Calu3 (cell line): ENCODE measurements around the gene SLCO4C1. TPM values are rescaled to one million over a fixed set of nuclear protein-coding genes. Genes with fewer than 3 reads are reported as not detected.

Experiments
- BruUV-seq: library from RNA; stranded (reverse); fragments of 400-500 nt; replicated peaks from 2 replicates; lab custom pipeline; 2021; lab: Mats Ljungman, UMichigan
- CTCF ChIA-PET: fragments of 300-600 bp; sonication (Branson Sonifier 250); formaldehyde crosslinking; loops from one replicate; lab custom pipeline; 2022; ENCODE audit warnings: antibody characterized with exemption; lab: Charles Lee
- DNase-seq: peaks from one replicate; pipeline ENCODE4 v3.0.0; 2022
- H3K27ac Mint-ChIP-seq: one replicate; pipeline ENCODE4 v1.8.0; 2022; ENCODE audit warnings: mixed read lengths; ENCODE audit not compliant: unreplicated experiment
- H3K27me3 Mint-ChIP-seq: one replicate; pipeline ENCODE4 v1.8.0; 2022; ENCODE audit warnings: mixed read lengths; ENCODE audit not compliant: unreplicated experiment
- H3K36me3 Mint-ChIP-seq: one replicate; pipeline ENCODE4 v1.8.0; 2022; ENCODE audit warnings: mild to moderate bottlenecking, moderate library complexity, mixed read lengths; ENCODE audit not compliant: insufficient read depth, unreplicated experiment
- H3K4me1 Mint-ChIP-seq: one replicate; pipeline ENCODE4 v1.8.0; 2022; ENCODE audit warnings: mild to moderate bottlenecking, low read depth, mixed read lengths; ENCODE audit not compliant: unreplicated experiment
- H3K4me3 Mint-ChIP-seq: one replicate; pipeline ENCODE4 v1.8.0; 2022; ENCODE audit warnings: mild to moderate bottlenecking, low read depth, moderate library complexity, mixed read lengths; ENCODE audit not compliant: unreplicated experiment
- H3K9me3 Mint-ChIP-seq: one replicate; pipeline ENCODE4 v1.8.0; 2022; ENCODE audit warnings: low read depth, mixed read lengths; ENCODE audit not compliant: unreplicated experiment
- intact Hi-C: fragments of 100-400 bp; cut with micrococcal nuclease; formaldehyde crosslinking; loops from one replicate; pipeline ENCODE4 v1.10.0; 2022; ENCODE audit not compliant: unreplicated experiment
- total RNA-seq: library from RNA; stranded (reverse); gene quantifications from 2 replicates; pipeline ENCODE4 v1.2.3, GENCODE V29; 2022
- TF ChIP-seq, protein P1 (sequence below): fragments of 200-600 bp; IDR thresholded peaks from one replicate; pipeline ENCODE4 v1.8.0; 2022; ENCODE audit warnings: antibody characterized with exemption; ENCODE audit not compliant: unreplicated experiment

The SLCO4C1 gene
- total RNA-seq, 1 experiment from 2014 or later = 3.4 TPM

DNA sequence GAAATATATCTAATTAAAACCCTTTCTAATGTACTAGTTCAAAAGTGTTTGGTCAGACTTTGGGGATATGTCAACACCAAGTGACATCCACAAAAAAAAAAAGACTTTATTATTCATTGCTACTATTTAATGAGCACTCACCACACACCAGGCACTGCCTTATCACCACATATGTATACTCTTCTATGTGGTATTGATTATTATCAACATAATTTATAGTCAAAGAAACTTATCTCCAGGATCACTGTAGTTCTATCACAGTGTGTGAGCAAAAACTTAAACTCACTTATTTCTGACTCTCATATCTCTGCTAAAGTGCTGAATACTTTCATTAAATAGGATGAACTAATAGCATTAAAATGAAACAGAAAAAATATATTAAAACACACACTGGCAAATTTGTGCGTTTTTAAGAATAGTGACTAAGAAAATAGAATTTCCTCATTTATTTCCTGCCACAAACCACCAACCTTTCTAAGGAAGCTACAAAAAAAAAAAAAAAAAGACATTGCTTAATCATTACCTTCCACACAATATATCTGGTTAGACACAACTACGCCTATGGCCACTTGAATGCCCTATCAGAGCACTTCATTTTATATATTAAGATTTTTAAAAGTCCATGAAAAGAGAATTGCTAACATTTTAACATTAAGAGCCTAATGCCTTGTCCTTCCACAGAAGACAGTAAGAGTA lies 12.8 kb downstream of the SLCO4C1 start:
- DNase-seq = no peak
- no TSS peak for BruUV-seq
- Mint-ChIP-seq H3K27ac (no peak overlapping the region), H3K4me3 (no peak overlapping the region), H3K9me3 (no peaks in the 10 kb centered on the region), H3K4me1 (peaks cover 6% of the 10 kb centered on the region), H3K27me3 (no peaks in the 10 kb centered on the region), H3K36me3 (no peaks in the 10 kb centered on the region)
- intact Hi-C loops = no loop called here
- CTCF ChIA-PET = no interaction called here
- TF ChIP-seq, protein P1, sequence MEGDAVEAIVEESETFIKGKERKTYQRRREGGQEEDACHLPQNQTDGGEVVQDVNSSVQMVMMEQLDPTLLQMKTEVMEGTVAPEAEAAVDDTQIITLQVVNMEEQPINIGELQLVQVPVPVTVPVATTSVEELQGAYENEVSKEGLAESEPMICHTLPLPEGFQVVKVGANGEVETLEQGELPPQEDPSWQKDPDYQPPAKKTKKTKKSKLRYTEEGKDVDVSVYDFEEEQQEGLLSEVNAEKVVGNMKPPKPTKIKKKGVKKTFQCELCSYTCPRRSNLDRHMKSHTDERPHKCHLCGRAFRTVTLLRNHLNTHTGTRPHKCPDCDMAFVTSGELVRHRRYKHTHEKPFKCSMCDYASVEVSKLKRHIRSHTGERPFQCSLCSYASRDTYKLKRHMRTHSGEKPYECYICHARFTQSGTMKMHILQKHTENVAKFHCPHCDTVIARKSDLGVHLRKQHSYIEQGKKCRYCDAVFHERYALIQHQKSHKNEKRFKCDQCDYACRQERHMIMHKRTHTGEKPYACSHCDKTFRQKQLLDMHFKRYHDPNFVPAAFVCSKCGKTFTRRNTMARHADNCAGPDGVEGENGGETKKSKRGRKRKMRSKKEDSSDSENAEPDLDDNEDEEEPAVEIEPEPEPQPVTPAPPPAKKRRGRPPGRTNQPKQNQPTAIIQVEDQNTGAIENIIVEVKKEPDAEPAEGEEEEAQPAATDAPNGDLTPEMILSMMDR = no peak

DNA sequence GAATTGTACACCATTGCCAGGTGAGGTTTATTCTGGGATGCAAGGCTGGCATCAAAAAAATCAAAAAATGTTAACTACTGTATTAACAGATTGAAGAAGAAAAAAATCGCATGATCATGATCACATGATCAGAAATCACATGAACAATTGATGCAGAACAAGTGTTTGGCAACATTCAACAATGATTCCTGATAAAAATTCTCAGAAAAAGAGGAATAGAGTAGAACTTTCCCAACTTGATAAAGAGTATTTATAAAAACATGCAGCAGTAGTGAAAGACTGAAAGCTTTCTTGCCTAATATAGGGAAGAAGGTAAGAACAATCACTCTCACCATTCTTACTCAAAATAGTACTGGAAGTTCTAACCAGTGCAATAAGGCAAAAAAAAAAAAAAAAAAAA lies 16.4 kb downstream of the SLCO4C1 start:
- TF ChIP-seq, protein P1 = no peak
- no TSS peak for BruUV-seq
- no peaks in the 10 kb centered on the region for H3K9me3 Mint-ChIP-seq

DNA sequence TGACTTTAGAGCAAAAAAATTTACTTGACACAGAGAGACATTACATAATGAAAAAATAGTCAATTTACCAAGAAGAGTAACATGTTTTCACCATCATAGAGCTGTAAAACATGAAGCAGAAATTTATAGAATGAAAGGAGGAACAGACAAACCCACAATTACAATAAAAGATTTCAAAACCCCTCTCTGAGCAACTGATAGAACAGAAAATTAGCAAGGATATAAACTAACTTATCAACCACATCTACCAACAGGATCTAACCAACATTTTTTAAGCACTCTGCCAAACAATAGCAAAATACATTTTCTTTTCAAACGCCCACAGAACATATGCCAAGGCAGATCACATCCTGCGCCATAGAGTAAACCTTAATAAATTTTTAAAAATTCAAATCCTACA lies 17.9 kb downstream of the SLCO4C1 start:
- intact Hi-C loops = no loop called here
- H3K4me3 Mint-ChIP-seq = no peak overlapping the region
- H3K36me3 Mint-ChIP-seq = no peaks in the 10 kb centered on the region
- BruUV-seq = no TSS peak
- H3K4me1 Mint-ChIP-seq = no peaks in the 10 kb centered on the region
- CTCF ChIA-PET = no interaction called here
- no peak overlapping the region for H3K27ac Mint-ChIP-seq
- H3K27me3 Mint-ChIP-seq = no peaks in the 10 kb centered on the region
- DNase-seq = no peak
- TF ChIP-seq, protein P1 = no peak
- H3K9me3 Mint-ChIP-seq = no peaks in the 10 kb centered on the region

More for the DNA sequence above, 16.4 kb downstream of the SLCO4C1 start:
- Mint-ChIP-seq H3K4me1 (no peaks in the 10 kb centered on the region), H3K4me3 (no peak overlapping the region), H3K27ac (no peak overlapping the region), H3K36me3 (no peaks in the 10 kb centered on the region), H3K27me3 (no peaks in the 10 kb centered on the region)
- DNase-seq = no peak
- intact Hi-C loops = no loop called here
- CTCF ChIA-PET = no interaction called here

DNA sequence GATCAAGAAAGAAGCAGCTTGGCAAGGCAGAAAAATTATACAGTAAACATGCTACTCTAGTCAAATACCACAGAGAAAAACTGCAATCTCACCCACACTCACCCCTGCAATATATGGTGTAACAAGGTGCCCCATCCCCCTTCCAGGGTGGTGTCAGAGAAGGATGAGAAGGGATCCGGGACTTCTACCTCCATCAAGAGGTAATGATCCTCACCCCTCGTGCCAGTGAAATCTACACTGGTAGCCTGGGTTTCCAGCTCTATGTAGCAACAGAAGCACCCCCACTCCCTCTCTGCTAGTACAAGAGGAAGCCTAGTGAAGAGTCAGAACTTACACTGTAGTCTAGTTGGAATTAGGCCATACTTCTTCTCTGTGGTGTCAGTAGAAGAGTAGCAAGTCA lies 18.9 kb downstream of the SLCO4C1 start:
- intact Hi-C loops = no loop called here
- no TSS peak for BruUV-seq
- TF ChIP-seq, protein P1 = no peak
- DNase-seq = no peak
- CTCF ChIA-PET = no interaction called here
- Mint-ChIP-seq H3K27me3 (no peaks in the 10 kb centered on the region), H3K9me3 (no peaks in the 10 kb centered on the region), H3K4me1 (no peaks in the 10 kb centered on the region), H3K4me3 (no peak overlapping the region), H3K27ac (no peak overlapping the region), H3K36me3 (no peaks in the 10 kb centered on the region)
